GM12878 (cell line): Measurements from ENCODE around the gene NAA10.

Source experiments
- BCLAF1 ChIP-seq: fragments of 450-650 bp; IDR thresholded peaks from 2 replicates; pipeline ENCODE4 v1.6.1; 2017; ENCODE audit warnings: antibody characterized with exemption, mild to moderate bottlenecking, moderate library complexity
- BRCA1 ChIP-seq: IDR thresholded peaks from 2 replicates; pipeline ENCODE4 v1.6.1; 2011; ENCODE audit warnings: low read depth, low read length, improper control_type of control experiment
- CREM ChIP-seq: IDR thresholded peaks from 2 replicates; pipeline ENCODE4 v1.6.1; 2014; ENCODE audit warnings: antibody characterized with exemption, low read depth
- E2F4 ChIP-seq: IDR thresholded peaks from 2 replicates; pipeline ENCODE4 v1.6.1; 2012; ENCODE audit warnings: low read depth, low read length, improper control_type of control experiment
- EED ChIP-seq: sonication (generic); IDR thresholded peaks from 2 replicates; pipeline ENCODE4 v1.6.1; 2016; ENCODE audit warnings: antibody characterized with exemption, low read depth
- EZH2 ChIP-seq: IDR thresholded peaks from 2 replicates; pipeline ENCODE4 v1.6.1; 2012; ENCODE audit warnings: low read depth, mild to moderate bottlenecking, control low read depth, inconsistent platforms, low read length, borderline replicate concordance; ENCODE audit not compliant: control insufficient read depth
- MXI1 ChIP-seq: fragments of 150-350 bp; IDR thresholded peaks from 2 replicates; pipeline ENCODE4 v1.6.1; 2011; ENCODE audit warnings: low read depth, mild to moderate bottlenecking, inconsistent platforms, low read length, improper control_type of control experiment
- PAX5 ChIP-seq: IDR thresholded peaks from 2 replicates; pipeline ENCODE4 v1.6.1; 2011; ENCODE audit warnings: low read depth, low read length, borderline replicate concordance
- RCOR1 ChIP-seq: conservative IDR thresholded peaks from 2 replicates; pipeline ENCODE4 v1.6.1; 2012; ENCODE audit warnings: low read depth, low read length, improper control_type of control experiment
- REST ChIP-seq: IDR thresholded peaks from 2 replicates; pipeline ENCODE4 v1.6.1; 2012; ENCODE audit warnings: mild to moderate bottlenecking, low read depth, low read length
- TBL1XR1 ChIP-seq: IDR thresholded peaks from 2 replicates; pipeline ENCODE4 v1.6.1; 2012; ENCODE audit warnings: low read depth, low read length, improper control_type of control experiment
- TF ChIP-seq, protein P1 (sequence below), 3 experiments: IDR thresholded peaks in 2 of 3; conservative IDR thresholded peaks in 1 of 3; 2 replicates each; pipeline ENCODE4 v1.5.1; 2011; ENCODE audit warnings: low read depth in 3 of 3, low read length in 3 of 3, mild to moderate bottlenecking in 3 of 3, control low read depth in 2 of 3, moderate library complexity in 2 of 3, inconsistent platforms in 1 of 3, mixed read lengths in 1 of 3; ENCODE audit not compliant: control insufficient read depth in 2 of 3, insufficient read depth in 1 of 3; ENCODE audit errors: extremely low read depth in 1 of 3
- TF ChIP-seq, protein P2 (sequence below): IDR thresholded peaks from 2 replicates; pipeline ENCODE4 v1.6.1; 2011; ENCODE audit warnings: low read depth, low read length, improper control_type of control experiment, borderline replicate concordance
- TF ChIP-seq, protein P3 (sequence below): IDR thresholded peaks from 2 replicates; pipeline ENCODE4 v1.6.1; 2012; ENCODE audit warnings: improper control_type of control experiment, low read depth, low read length; ENCODE audit not compliant: insufficient replicate concordance

DNA sequence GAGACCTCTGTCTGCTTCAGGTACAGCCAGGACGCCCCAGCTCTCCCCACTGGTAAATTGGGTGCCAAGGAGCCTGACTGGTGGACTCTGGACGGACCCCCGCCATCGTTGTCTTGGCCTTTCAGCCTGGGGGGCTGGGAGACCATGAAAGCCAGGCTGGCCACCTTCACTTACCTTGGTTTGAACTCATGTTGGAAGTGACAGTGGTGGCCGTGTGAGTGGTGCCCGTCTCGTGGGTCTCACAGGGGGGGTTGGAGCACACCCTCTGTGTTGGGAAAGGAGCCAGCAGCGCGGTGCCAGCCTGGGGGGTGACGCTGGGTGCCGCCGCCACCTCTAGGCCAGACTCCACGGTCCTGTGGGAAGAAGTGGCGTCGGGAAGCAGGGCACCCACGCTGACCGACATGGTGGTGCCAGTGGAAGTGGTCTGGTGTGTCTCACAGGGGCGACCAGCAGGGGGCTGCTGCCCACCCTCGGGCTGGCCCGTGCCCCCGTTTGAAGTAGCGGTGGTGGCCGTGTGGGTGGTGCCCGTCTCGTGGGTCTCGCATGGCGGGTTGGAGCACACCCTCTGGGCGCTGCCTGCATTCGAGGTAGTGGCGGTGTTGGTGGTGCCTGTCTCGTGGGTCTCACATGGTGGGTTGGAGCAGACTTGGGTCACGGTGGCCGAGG, 19.2 kb upstream of the NAA10 start:
- TF ChIP-seq, protein P1, sequence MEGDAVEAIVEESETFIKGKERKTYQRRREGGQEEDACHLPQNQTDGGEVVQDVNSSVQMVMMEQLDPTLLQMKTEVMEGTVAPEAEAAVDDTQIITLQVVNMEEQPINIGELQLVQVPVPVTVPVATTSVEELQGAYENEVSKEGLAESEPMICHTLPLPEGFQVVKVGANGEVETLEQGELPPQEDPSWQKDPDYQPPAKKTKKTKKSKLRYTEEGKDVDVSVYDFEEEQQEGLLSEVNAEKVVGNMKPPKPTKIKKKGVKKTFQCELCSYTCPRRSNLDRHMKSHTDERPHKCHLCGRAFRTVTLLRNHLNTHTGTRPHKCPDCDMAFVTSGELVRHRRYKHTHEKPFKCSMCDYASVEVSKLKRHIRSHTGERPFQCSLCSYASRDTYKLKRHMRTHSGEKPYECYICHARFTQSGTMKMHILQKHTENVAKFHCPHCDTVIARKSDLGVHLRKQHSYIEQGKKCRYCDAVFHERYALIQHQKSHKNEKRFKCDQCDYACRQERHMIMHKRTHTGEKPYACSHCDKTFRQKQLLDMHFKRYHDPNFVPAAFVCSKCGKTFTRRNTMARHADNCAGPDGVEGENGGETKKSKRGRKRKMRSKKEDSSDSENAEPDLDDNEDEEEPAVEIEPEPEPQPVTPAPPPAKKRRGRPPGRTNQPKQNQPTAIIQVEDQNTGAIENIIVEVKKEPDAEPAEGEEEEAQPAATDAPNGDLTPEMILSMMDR (IDR thresholded peaks at IDR 0.05 in 2 of 3, conservative IDR thresholded peaks at IDR 0.05 in 1 of 3; ENCODE audit: control insufficient read depth in 2 of 3, extremely low read depth in 1 of 3, insufficient read depth in 1 of 3, low read depth in 3 of 3, low read length in 3 of 3) = no peak; a peak in 1 of 6 replicates
- TF ChIP-seq TBL1XR1 (no peak), REST (no peak), EZH2 (no peak), BCLAF1 (no peak), MXI1 (no peak), EED (no peak), BRCA1 (no peak), RCOR1 (no peak), E2F4 (no peak), CREM (no peak), PAX5 (no peak)
- TF ChIP-seq, protein P2, sequence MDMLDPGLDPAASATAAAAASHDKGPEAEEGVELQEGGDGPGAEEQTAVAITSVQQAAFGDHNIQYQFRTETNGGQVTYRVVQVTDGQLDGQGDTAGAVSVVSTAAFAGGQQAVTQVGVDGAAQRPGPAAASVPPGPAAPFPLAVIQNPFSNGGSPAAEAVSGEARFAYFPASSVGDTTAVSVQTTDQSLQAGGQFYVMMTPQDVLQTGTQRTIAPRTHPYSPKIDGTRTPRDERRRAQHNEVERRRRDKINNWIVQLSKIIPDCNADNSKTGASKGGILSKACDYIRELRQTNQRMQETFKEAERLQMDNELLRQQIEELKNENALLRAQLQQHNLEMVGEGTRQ = no peak
- TF ChIP-seq, protein P3, sequence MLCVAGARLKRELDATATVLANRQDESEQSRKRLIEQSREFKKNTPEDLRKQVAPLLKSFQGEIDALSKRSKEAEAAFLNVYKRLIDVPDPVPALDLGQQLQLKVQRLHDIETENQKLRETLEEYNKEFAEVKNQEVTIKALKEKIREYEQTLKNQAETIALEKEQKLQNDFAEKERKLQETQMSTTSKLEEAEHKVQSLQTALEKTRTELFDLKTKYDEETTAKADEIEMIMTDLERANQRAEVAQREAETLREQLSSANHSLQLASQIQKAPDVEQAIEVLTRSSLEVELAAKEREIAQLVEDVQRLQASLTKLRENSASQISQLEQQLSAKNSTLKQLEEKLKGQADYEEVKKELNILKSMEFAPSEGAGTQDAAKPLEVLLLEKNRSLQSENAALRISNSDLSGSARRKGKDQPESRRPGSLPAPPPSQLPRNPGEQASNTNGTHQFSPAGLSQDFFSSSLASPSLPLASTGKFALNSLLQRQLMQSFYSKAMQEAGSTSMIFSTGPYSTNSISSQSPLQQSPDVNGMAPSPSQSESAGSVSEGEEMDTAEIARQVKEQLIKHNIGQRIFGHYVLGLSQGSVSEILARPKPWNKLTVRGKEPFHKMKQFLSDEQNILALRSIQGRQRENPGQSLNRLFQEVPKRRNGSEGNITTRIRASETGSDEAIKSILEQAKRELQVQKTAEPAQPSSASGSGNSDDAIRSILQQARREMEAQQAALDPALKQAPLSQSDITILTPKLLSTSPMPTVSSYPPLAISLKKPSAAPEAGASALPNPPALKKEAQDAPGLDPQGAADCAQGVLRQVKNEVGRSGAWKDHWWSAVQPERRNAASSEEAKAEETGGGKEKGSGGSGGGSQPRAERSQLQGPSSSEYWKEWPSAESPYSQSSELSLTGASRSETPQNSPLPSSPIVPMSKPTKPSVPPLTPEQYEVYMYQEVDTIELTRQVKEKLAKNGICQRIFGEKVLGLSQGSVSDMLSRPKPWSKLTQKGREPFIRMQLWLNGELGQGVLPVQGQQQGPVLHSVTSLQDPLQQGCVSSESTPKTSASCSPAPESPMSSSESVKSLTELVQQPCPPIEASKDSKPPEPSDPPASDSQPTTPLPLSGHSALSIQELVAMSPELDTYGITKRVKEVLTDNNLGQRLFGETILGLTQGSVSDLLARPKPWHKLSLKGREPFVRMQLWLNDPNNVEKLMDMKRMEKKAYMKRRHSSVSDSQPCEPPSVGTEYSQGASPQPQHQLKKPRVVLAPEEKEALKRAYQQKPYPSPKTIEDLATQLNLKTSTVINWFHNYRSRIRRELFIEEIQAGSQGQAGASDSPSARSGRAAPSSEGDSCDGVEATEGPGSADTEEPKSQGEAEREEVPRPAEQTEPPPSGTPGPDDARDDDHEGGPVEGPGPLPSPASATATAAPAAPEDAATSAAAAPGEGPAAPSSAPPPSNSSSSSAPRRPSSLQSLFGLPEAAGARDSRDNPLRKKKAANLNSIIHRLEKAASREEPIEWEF = no peak
